Esophagus squamous epithelium (tissue), 4 donors: ENCODE results near the gene TIFAB.

Source experiments
- CTCF ChIP-seq, 6 experiments: fragments of 450-650 bp in 4 of 6; fragments of 200-600 bp in 2 of 6; sonication (generic) in 2 of 6; IDR thresholded peaks; one replicate each; pipeline ENCODE4 v1.5.1; 2016 to 2019; ENCODE audit warnings: antibody characterized with exemption in 6 of 6, mild to moderate bottlenecking in 4 of 6, moderate library complexity in 4 of 6
- POLR2A ChIP-seq, 4 donors: fragments of 450-650 bp; IDR thresholded peaks; one replicate each; pipeline ENCODE4 v1.6.1; 2017; ENCODE audit warnings: antibody characterized with exemption in 4 of 4, mild to moderate bottlenecking in 4 of 4, moderate library complexity in 3 of 4

GRCh38 chr5:135487839-135488514, 35.8 kb upstream of the TIFAB start:
- TF ChIP-seq CTCF (IDR thresholded peaks at IDR 0.05): no peak
- no peak for TF ChIP-seq POLR2A (IDR thresholded peaks at IDR 0.05)
